Mesenchymal stem cell (in vitro differentiated cells and primary cell): ENCODE measurements around the gene PSME3IP1. TPM values are rescaled to one million over a fixed set of nuclear protein-coding genes. Genes with fewer than 3 reads are reported as not detected.
A peak's percentile ranks its signal among the peaks of the same experiment; 100 is the strongest.

ENCODE experiments used
- DNase-seq: peaks from one replicate; pipeline ENCODE4 v3.0.0-alpha.2; 2013
- H2AFZ ChIP-seq: one replicate; pipeline ENCODE4 v1.6.1; 2013; ENCODE audit warnings: low read depth, mild to moderate bottlenecking, control low read depth, inconsistent platforms, low read length, moderate library complexity
- H2AK5ac ChIP-seq: 2 replicates; pipeline ENCODE4 v1.6.1; 2013; ENCODE audit warnings: low read length, moderate library complexity, mild to moderate bottlenecking, inconsistent platforms; ENCODE audit not compliant: severe bottlenecking
- H2BK120ac ChIP-seq: one replicate; pipeline ENCODE4 v1.6.1; 2013; ENCODE audit warnings: low read depth, mild to moderate bottlenecking, inconsistent platforms, low read length, moderate library complexity
- H2BK12ac ChIP-seq, 2 experiments: one replicate each; pipeline ENCODE4 v1.6.1; 2013; ENCODE audit warnings: inconsistent platforms in 2 of 2, low read length in 2 of 2, mild to moderate bottlenecking in 2 of 2, moderate library complexity in 2 of 2, control low read depth in 1 of 2
- H2BK15ac ChIP-seq: one replicate; pipeline ENCODE4 v1.6.1; 2013; ENCODE audit warnings: mild to moderate bottlenecking, low read depth, inconsistent platforms; ENCODE audit not compliant: poor library complexity, severe bottlenecking
- H2BK5ac ChIP-seq: 2 replicates; pipeline ENCODE4 v1.6.1; 2013; ENCODE audit warnings: low read depth, mild to moderate bottlenecking, low read length, control low read depth, inconsistent platforms; ENCODE audit not compliant: poor library complexity, severe bottlenecking
- H3K14ac ChIP-seq, 2 experiments: one replicate each; pipeline ENCODE4 v1.6.1; 2013; ENCODE audit warnings: inconsistent platforms in 2 of 2, low read length in 2 of 2, control low read depth in 1 of 2, mild to moderate bottlenecking in 1 of 2, moderate library complexity in 1 of 2
- H3K18ac ChIP-seq, 2 experiments: one replicate each; pipeline ENCODE4 v1.6.1; 2013; ENCODE audit warnings: inconsistent platforms in 2 of 2, low read length in 2 of 2, control low read depth in 1 of 2, low read depth in 1 of 2, mild to moderate bottlenecking in 1 of 2
- H3K23ac ChIP-seq, 2 experiments: one replicate each; pipeline ENCODE4 v1.6.1; 2013; ENCODE audit warnings: inconsistent platforms in 2 of 2, low read length in 2 of 2, mild to moderate bottlenecking in 2 of 2, moderate library complexity in 2 of 2, control low read depth in 1 of 2
- H3K27ac ChIP-seq: 2 replicates; pipeline ENCODE4 v1.5.1; 2013; ENCODE audit warnings: mild to moderate bottlenecking, moderate library complexity, low read length, control low read depth, inconsistent platforms; ENCODE audit not compliant: poor library complexity, severe bottlenecking
- H3K27me3 ChIP-seq, 2 experiments: 2 replicates each; pipeline versions ENCODE4 v1.6.1 to v1.7.0; 2013; ENCODE audit warnings: low read length in 2 of 2, mild to moderate bottlenecking in 2 of 2, moderate library complexity in 2 of 2, control low read depth in 1 of 2, inconsistent platforms in 1 of 2; ENCODE audit not compliant: control insufficient read depth in 1 of 2, insufficient read depth in 1 of 2
- H3K36me3 ChIP-seq, 2 experiments: 2 replicates each; pipeline versions ENCODE4 v1.6.1 to v1.7.0; 2013; ENCODE audit warnings: low read length in 2 of 2, control low read depth in 1 of 2, inconsistent platforms in 1 of 2, low read depth in 1 of 2, mild to moderate bottlenecking in 1 of 2; ENCODE audit not compliant: insufficient read depth in 2 of 2, control insufficient read depth in 1 of 2
- H3K4ac ChIP-seq, 2 experiments: one replicate each; pipeline ENCODE4 v1.6.1; 2013; ENCODE audit warnings: inconsistent platforms in 2 of 2, low read length in 2 of 2, mild to moderate bottlenecking in 2 of 2, moderate library complexity in 2 of 2, control low read depth in 1 of 2, low read depth in 1 of 2
- H3K4me1 ChIP-seq: 2 replicates; pipeline ENCODE4 v1.6.1; 2013; ENCODE audit warnings: low read depth, low read length, control low read depth; ENCODE audit not compliant: control insufficient read depth, insufficient read depth
- H3K4me2 ChIP-seq: 2 replicates; pipeline ENCODE4 v1.6.1; 2013; ENCODE audit warnings: low read length, mild to moderate bottlenecking, inconsistent platforms; ENCODE audit not compliant: poor library complexity, severe bottlenecking
- H3K4me3 ChIP-seq, 2 experiments: 2 replicates each; pipeline versions ENCODE4 v1.5.1 to v1.7.0; 2013; ENCODE audit warnings: low read length in 2 of 2, mild to moderate bottlenecking in 2 of 2, control low read depth in 1 of 2, low read depth in 1 of 2; ENCODE audit not compliant: insufficient read depth in 1 of 2
- H3K79me1 ChIP-seq: replicated peaks from 2 replicates; pipeline ENCODE4 v1.6.1; 2013; ENCODE audit warnings: mild to moderate bottlenecking, control low read depth, low read length, inconsistent platforms; ENCODE audit not compliant: poor library complexity, severe bottlenecking
- H3K9ac ChIP-seq: 2 replicates; pipeline ENCODE4 v1.7.0; 2013; ENCODE audit warnings: mild to moderate bottlenecking, low read length, moderate library complexity
- H3K9me3 ChIP-seq: 2 replicates; pipeline ENCODE4 v1.7.0; 2013; ENCODE audit warnings: mild to moderate bottlenecking, low read length; ENCODE audit not compliant: control insufficient read depth
- H4K8ac ChIP-seq: one replicate; pipeline ENCODE4 v1.6.1; 2013; ENCODE audit warnings: inconsistent platforms, mild to moderate bottlenecking, low read length, moderate library complexity
- H4K91ac ChIP-seq: one replicate; pipeline ENCODE4 v1.6.1; 2013; ENCODE audit warnings: mild to moderate bottlenecking, low read length, inconsistent platforms
- WGBS: methylation state at CpG from one replicate; pipeline ENCODE4 v1.1.7; 2013; ENCODE audit warnings: mixed read lengths; 5-methylcytosine and 5-hydroxymethylcytosine counted together
- polyA plus RNA-seq, 2 experiments: library from polyadenylated mRNA; stranded (reverse); fragments of 200-250 nt; gene quantifications; one replicate each; pipeline ENCODE4 v1.2.3, GENCODE V29; 2013

Gene PSME3IP1, protein sequence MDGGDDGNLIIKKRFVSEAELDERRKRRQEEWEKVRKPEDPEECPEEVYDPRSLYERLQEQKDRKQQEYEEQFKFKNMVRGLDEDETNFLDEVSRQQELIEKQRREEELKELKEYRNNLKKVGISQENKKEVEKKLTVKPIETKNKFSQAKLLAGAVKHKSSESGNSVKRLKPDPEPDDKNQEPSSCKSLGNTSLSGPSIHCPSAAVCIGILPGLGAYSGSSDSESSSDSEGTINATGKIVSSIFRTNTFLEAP
- polyA plus RNA-seq (2013, experiment 1 of 2) = 72.7 TPM
- 70.2 TPM for polyA plus RNA-seq (2013, experiment 2 of 2)

DNA sequence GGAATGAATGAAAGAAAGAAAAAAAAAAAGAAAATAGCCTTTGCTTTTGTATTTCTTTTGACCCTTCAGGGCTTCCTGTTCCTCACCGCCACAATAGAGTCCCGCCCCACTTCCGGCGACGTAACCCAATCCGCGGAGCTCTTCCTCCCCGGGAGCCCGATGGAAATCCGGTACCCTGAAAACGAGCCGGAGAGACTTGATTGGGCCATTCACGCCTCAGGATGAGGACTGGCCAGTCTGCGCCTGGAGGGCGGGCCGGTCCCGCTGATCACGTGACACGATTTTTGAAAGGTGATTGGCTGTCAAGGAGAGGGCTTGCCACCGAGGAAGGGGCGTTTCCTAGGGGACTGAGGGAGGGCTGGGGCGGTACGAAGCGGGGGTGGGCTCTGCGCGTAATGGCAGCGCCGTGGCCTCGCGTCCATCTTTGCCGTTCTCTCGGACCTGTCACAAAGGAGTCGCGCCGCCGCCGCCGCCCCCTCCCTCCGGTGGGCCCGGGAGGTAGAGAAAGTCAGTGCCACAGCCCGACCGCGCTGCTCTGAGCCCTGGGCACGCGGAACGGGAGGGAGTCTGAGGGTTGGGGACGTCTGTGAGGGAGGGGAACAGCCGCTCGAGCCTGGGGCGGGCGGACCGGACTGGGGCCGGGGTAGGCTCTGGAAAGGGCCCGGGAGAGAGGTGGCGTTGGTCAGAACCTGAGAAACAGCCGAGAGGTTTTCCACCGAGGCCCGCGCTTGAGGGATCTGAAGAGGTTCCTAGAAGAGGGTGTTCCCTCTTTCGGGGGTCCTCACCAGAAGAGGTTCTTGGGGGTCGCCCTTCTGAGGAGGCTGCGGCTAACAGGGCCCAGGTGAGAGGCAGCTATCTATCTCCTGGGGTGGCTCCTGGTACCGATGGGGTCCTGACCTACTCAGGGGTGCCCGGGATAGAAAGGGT lies at the start of gene PSME3IP1, which contains the start of gene RSPRY1:
Gene PSME3IP1 (minus strand): TSS at position 95 of the 927 bp plus-strand sequence. CDS start 12,185 bp downstream, outside the sequence.
Gene RSPRY1 (plus strand): TSS at position 385 of the 927 bp plus-strand sequence. CDS start 18,330 bp downstream, outside the sequence.
- under 1% methylated on average over 62 of the region's 64 CpGs for WGBS
- Histone ChIP-seq H3K4me2 (peak within 1 kb of the TSS; percentile 81), H3K9ac (peak within 1 kb of the TSS; percentile 97), H3K9me3 (peaks cover 4% of the 10 kb centered on the region), H3K36me3 (peaks cover 0 to 4% of the 10 kb centered on the region in 2 experiments), H4K8ac (peak within 1 kb of the TSS; percentile 98), H3K23ac (no peak within 1 kb of the TSS), H2BK15ac (peak within 1 kb of the TSS; percentile 98), H3K27ac (peak within 1 kb of the TSS; percentile 83), H3K4me1 (peaks cover 9% of the 10 kb centered on the region), H2BK120ac (peak within 1 kb of the TSS; percentile 95), H4K91ac (peak within 1 kb of the TSS; percentile 96), H3K4me3 (peak within 1 kb of the TSS; percentile 82 to 100), H2AFZ (peak within 1 kb of the TSS; percentile 93), H2BK12ac (peak within 1 kb of the TSS; percentile 11 to 90), H2AK5ac (peak within 1 kb of the TSS; percentile 35), H3K18ac (peak within 1 kb of the TSS; percentile 95 to 100), H2BK5ac (peak within 1 kb of the TSS; percentile 85), H3K27me3 (no peaks in the 10 kb centered on the region), H3K79me1 (peaks cover 17% of the 10 kb centered on the region), H3K14ac (peak within 1 kb of the TSS; percentile 96 to 100), H3K4ac (peak within 1 kb of the TSS; percentile 98)
- peak; percentile 100 for DNase-seq

DNA sequence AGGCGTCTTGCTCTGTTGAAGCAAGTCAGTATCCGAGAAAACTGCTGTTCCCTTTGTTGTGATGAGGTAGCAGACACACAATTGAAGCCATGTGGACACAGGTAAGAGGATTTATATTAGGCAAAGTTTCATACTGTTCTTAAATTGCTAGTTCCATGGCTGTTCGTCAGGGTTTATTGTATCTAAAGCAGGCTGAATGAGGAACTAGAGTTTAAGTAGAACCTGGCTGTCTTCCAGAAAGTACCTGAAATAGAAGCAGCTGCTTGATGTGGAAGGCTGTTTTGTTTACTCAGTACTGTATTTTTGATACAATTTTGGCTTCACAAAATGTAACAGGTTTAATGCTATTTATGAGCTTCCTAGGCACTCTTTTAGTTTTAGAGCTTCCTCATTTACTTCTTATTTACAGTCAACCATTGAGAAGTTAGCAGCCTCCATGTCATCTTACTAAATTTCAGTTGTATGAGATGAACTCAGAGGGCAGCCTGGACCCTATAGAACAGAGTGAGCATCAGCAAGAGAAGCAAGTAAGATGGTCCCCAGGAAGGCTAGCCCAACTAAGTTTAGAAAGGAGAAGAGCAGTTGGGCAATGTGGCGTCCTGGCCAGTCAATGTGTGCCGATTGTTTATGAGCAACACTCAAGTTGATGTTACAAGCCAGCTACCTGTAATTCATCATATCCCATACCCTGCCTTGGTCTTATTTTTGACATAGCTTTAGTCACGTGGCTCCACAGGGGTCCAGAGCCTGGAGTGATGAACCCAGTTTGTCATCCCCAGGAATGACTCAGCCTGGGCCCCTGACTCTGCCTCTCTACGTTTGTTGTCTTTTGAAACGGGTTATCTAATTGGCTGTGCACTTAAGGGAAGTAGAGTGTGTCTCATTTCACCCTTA lies 49.5 kb upstream of the PSME3IP1 start:
- H3K79me1 ChIP-seq = peaks cover 12% of the 10 kb centered on the region

DNA sequence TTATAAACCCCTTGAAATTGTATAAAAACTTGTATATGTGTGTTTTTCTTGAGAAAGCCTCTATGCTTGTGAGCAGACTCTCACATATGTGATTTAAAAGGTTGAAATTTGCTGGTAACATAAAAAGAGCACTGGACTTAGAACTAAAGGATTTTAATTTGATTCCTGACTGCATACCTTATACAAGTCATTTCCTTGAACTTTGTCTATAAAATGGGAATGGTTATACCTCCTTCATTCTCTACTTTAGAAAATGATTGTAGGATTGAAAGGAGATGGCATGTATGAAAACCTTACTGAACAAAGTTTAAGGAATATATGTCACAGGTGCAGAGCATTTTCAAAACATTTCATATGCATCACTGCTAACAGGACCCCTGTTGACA lies 48.9 kb upstream of the PSME3IP1 start:
- Histone ChIP-seq H3K18ac (no peak overlapping the region), H2AFZ (no peak overlapping the region), H2BK15ac (no peak overlapping the region), H3K79me1 (peaks cover 12% of the 10 kb centered on the region), H2BK5ac (no peak overlapping the region), H2BK120ac (no peak overlapping the region), H3K9ac (no peak overlapping the region), H4K8ac (no peak overlapping the region), H3K27me3 (no peaks in the 10 kb centered on the region), H3K14ac (no peak overlapping the region), H3K4me3 (no peak overlapping the region), H3K9me3 (no peaks in the 10 kb centered on the region), H3K36me3 (peaks cover 20 to 92% of the 10 kb centered on the region in 2 experiments), H3K4ac (no peak overlapping the region), H3K23ac (no peak overlapping the region), H3K4me2 (no peak overlapping the region), H3K4me1 (peaks cover 2% of the 10 kb centered on the region), H2AK5ac (no peak overlapping the region), H3K27ac (no peak overlapping the region), H4K91ac (no peak overlapping the region), H2BK12ac (no peak overlapping the region)
- DNase-seq = no peak

More for the DNA sequence above, 49.5 kb upstream of the PSME3IP1 start:
- Histone ChIP-seq H2AFZ (no peak overlapping the region), H3K4me3 (no peak overlapping the region), H3K18ac (no peak overlapping the region), H2BK15ac (no peak overlapping the region), H3K14ac (no peak overlapping the region), H2BK5ac (no peak overlapping the region), H3K4ac (no peak overlapping the region), H3K4me2 (no peak overlapping the region), H2BK12ac (no peak overlapping the region), H2AK5ac (no peak overlapping the region), H3K36me3 (peaks cover 17 to 91% of the 10 kb centered on the region in 2 experiments), H3K27me3 (no peaks in the 10 kb centered on the region), H2BK120ac (no peak overlapping the region), H3K9ac (no peak overlapping the region), H3K9me3 (no peaks in the 10 kb centered on the region), H3K4me1 (peaks cover 2% of the 10 kb centered on the region), H3K27ac (peak overlapping the region; percentile 69), H4K91ac (no peak overlapping the region), H3K23ac (no peak overlapping the region), H4K8ac (peak overlapping the region; percentile 41)
- DNase-seq = peak; percentile 56
- 84% methylated on average over 6 of the region's 8 CpGs for WGBS
